A549 (cell line): ENCODE measurements around the gene TAF12.
"Not testable (repeated sequence)": the region's sequence is repeated elsewhere in the genome, so short reads cannot be mapped to it uniquely, and the experiment has no call there.

Experiments
- CEBPB ChIP-seq, 2 experiments: fragments of >200 bp in 1 of 2; sonication (Bioruptor Twin) in 1 of 2; formaldehyde crosslinking in 1 of 2; IDR thresholded peaks; 2 replicates each; pipeline ENCODE4 v1.6.1; 2012 to 2016
- CTCF ChIP-seq: fragments of >200 bp; sonication (Bioruptor Twin); formaldehyde crosslinking; IDR thresholded peaks from 3 replicates; pipeline ENCODE4 v1.5.1; 2016
- HEYL ChIP-seq: fragments of 250-450 bp; sonication (Bioruptor Pico); IDR thresholded peaks from 2 replicates; pipeline ENCODE4 v1.8.0; 2021; ENCODE audit warnings: mild to moderate bottlenecking, moderate library complexity
- KDM5A ChIP-seq: fragments of 200-600 bp; sonication (generic); IDR thresholded peaks from 2 replicates; pipeline ENCODE4 v1.6.1; 2016; ENCODE audit warnings: antibody characterized with exemption, mild to moderate bottlenecking
- MAFK ChIP-seq: fragments of 450-650 bp; IDR thresholded peaks from 2 replicates; pipeline ENCODE4 v1.6.1; 2014; ENCODE audit not compliant: partially characterized antibody
- MAZ ChIP-seq: fragments of 150-350 bp; IDR thresholded peaks from 2 replicates; pipeline ENCODE4 v1.6.1; 2014; ENCODE audit warnings: antibody characterized with exemption, low read depth, low read length, borderline replicate concordance
- SMC3 ChIP-seq: fragments of >200 bp; sonication (Bioruptor Twin); formaldehyde crosslinking; IDR thresholded peaks from 3 replicates; pipeline ENCODE4 v1.6.1; 2018; ENCODE audit warnings: inconsistent platforms

- not testable (repeated sequence) for TF ChIP-seq CTCF; HEYL (CRISPR knock-in tag); MAFK; CEBPB (IDR thresholded peaks at IDR 0.05); SMC3; KDM5A; MAZ
Measured at GRCh38 chr1:28691627-28692026, 48.8 kb upstream of the TAF12 start.
